HAP-1 (cell line): ENCODE data around the gene DIDO1.
"Not testable (repeated sequence)": the region's sequence is repeated elsewhere in the genome, so short reads cannot be mapped to it uniquely, and the experiment has no call there.

Experiments used
- DNase-seq, 2 experiments: peaks; one replicate each; pipeline ENCODE4 v3.0.0-alpha.2; 2016 to 2020; ENCODE audit warnings: low spot score in 2 of 2
- H3K27me3 ChIP-seq: fragments of 250-450 bp; sonication (Bioruptor Pico); 2 replicates; pipeline ENCODE4 v1.5.1; 2020; ENCODE audit warnings: low read depth, mild to moderate bottlenecking, moderate library complexity
- H3K36me3 ChIP-seq: fragments of 250-450 bp; sonication (Bioruptor Pico); replicated peaks from 2 replicates; pipeline ENCODE4 v1.5.1; 2020; ENCODE audit warnings: mild to moderate bottlenecking
- H3K4me1 ChIP-seq: fragments of 250-450 bp; sonication (Bioruptor Pico); 2 replicates; pipeline ENCODE4 v1.5.1; 2020; ENCODE audit warnings: mild to moderate bottlenecking
- H3K4me3 ChIP-seq: fragments of 250-450 bp; sonication (Bioruptor Pico); 2 replicates; pipeline ENCODE4 v1.5.1; 2020; ENCODE audit warnings: mild to moderate bottlenecking, moderate library complexity
- H3K9me3 ChIP-seq: fragments of 250-450 bp; sonication (Bioruptor Pico); 2 replicates; pipeline ENCODE4 v1.5.1; 2020; ENCODE audit warnings: mild to moderate bottlenecking, moderate library complexity
- in situ Hi-C: fragments of 300-500 bp; cut with MboI; formaldehyde crosslinking; loops from 3 replicates; pipeline ENCODE4 v1.14.3; 2020; ENCODE audit warnings: low sequenced_read_pairs, inconsistent platforms, mixed read lengths

Gene DIDO1

DNA sequence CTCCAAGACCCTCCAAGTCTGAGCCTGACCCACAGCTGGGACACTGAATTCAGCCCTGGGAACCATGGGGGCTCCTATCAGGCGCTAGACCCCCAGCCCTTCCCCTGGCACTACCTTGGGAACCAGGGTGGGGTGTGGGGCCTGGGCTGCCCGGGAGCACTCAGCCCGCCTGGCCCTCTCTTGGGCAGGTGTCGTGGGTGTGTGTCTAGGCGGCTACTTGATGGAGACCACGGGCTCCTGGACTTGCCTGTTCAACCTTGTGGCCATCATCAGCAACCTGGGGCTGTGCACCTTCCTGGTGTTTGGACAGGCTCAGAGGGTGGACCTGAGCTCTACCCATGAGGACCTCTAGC is 40.8 kb upstream of the DIDO1 start:
- no peaks in the 10 kb centered on the region for H3K4me1 ChIP-seq
- no peaks in the 10 kb centered on the region; the same call in none of the 2 replicates for H3K36me3 ChIP-seq
- no peaks in the 10 kb centered on the region for H3K9me3 ChIP-seq
- peaks cover 7% of the 10 kb centered on the region; the same call in 1 of the 2 replicates for H3K27me3 ChIP-seq
- no peak for DNase-seq
- no peak overlapping the region for H3K4me3 ChIP-seq
- in situ Hi-C loops, result no loop called here

- H3K27me3 ChIP-seq, result peaks cover 7% of the 10 kb centered on the region; the same call in 1 of the 2 replicates
- no peaks in the 10 kb centered on the region for H3K9me3 ChIP-seq
- H3K36me3 ChIP-seq, result no peaks in the 10 kb centered on the region; the same call in none of the 2 replicates
- no peak overlapping the region for H3K4me3 ChIP-seq
- DNase-seq, result no peak
- no peaks in the 10 kb centered on the region for H3K4me1 ChIP-seq
- in situ Hi-C loops, result no loop called here
These were observed 40.2 kb upstream of the DIDO1 start for GRCh38 chr20:62966212-62967148.

DNA sequence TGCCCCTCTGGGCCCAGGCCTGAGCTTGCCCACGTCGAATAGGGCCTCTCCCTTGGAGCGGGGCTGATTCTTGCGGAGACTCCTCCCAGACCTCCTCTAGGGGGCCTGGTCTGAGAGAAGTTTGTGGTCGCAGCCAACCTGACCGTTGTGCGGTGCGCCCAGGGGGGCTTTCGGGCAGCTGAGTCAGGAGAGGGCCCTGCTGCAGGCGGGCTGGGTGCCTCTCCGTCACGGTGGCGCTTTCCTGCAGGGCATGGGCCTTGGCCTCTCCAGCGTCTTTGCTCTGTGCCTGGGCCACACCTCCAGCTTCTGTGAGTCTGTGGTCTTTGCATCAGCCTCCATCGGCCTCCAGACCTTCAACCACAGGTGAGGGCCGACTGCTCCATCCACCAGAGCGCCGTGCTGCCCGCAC is 39.1 kb upstream of the DIDO1 start:
- DNase-seq, result no peak
- no peaks in the 10 kb centered on the region for H3K4me1 ChIP-seq
- in situ Hi-C loops, result no loop called here
- H3K4me3 ChIP-seq, result no peak overlapping the region
- H3K9me3 ChIP-seq, result no peaks in the 10 kb centered on the region
- H3K27me3 ChIP-seq, result peaks cover 7% of the 10 kb centered on the region; the same call in 1 of the 2 replicates
- no peaks in the 10 kb centered on the region; the same call in none of the 2 replicates for H3K36me3 ChIP-seq

- no peak for DNase-seq
- Histone ChIP-seq H3K4me1 (no peaks in the 10 kb centered on the region), H3K9me3 (no peaks in the 10 kb centered on the region), H3K27me3 (peaks cover 7% of the 10 kb centered on the region; the same call in 1 of the 2 replicates), H3K4me3 (no peak overlapping the region), H3K36me3 (no peaks in the 10 kb centered on the region; the same call in none of the 2 replicates)
- in situ Hi-C loops, result no loop called here
These were observed 38.4 kb upstream of the DIDO1 start for GRCh38 chr20:62964700-62965099.

GRCh38 chr20:62963614-62964397 is 37.5 kb upstream of the DIDO1 start:
- Histone ChIP-seq H3K4me3 (no peak overlapping the region), H3K9me3 (no peaks in the 10 kb centered on the region), H3K36me3 (no peaks in the 10 kb centered on the region; the same call in none of the 2 replicates), H3K27me3 (0 out of 2 replicates have a peak, but pooled peaks cover under 1% of the 10 kb centered on the region), H3K4me1 (no peaks in the 10 kb centered on the region)
- no peak for DNase-seq
- in situ Hi-C loops, result no loop called here

DNA sequence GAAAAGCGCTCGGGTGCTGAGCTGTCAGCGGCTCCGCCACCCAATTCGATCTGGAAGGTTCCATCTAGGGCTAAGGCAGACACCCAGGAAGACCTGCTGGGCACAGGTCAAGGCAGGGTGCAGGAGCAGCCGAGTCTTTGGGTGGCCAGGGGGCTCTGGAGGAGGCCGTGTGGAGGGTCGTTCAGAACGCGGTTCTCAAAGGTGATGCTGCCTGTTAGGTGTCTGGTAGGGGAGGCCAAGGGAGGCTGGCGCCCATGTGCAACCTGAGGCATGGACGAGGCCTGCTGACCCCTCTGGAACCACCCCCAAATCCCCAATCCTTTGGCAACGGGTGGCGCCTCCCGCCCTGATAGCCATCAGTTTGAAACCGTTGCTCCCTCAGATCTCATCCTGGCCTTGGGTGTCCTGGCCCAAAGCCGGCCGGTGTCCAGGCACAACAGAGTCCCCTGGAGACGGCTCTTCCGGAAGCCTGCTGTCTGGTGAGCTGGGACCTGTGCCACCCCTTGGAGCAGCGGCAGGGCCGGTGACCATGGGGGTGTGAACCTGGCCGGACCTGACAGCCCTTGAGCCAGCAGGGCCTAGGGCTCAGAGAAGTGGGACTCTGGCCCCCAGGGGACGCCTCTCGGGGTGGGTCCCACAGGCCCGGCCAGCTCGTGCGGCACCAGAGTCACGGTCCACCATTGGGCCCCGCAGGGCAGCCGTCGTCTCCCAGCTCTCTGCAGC is 36.7 kb upstream of the DIDO1 start:
- Histone ChIP-seq H3K36me3 (peaks cover 1% of the 10 kb centered on the region), H3K4me3 (no peak overlapping the region), H3K4me1 (no peaks in the 10 kb centered on the region), H3K27me3 (no peaks in the 10 kb centered on the region), H3K9me3 (no peaks in the 10 kb centered on the region)
- in situ Hi-C loops, result no loop called here
- no peak for DNase-seq

GRCh38 chr20:62962221-62962879 is 36.0 kb upstream of the DIDO1 start:
- H3K36me3 ChIP-seq, result peaks cover 4% of the 10 kb centered on the region

DNA sequence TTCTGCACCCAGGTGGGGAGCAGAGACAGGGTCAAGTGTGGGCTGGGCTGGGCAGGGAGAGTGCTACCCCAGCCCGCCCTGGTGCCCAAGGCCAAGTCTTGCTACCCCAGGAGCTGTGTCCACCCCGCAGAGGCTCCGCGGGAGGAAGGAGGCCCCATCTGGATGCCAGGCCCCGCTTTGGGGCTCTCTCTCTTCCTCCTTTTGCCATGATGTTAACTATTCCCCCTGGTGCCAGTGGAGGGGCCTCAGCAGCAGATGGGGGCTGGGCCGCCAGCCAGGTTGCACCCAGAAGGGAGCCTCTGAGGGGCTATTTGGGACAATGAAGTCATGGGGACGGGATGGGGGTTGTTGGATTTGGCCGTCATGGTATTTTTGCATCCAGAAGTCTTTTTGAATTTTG is 35.5 kb upstream of the DIDO1 start:
- Histone ChIP-seq H3K36me3 (peaks cover 4% of the 10 kb centered on the region), H3K9me3 (no peaks in the 10 kb centered on the region), H3K4me1 (no peaks in the 10 kb centered on the region), H3K4me3 (no peak overlapping the region), H3K27me3 (no peaks in the 10 kb centered on the region)
- in situ Hi-C loops, result no loop called here
- no peak for DNase-seq

More at GRCh38 chr20:62962221-62962879, 36.0 kb upstream of the DIDO1 start:
- H3K4me3 ChIP-seq, result no peak overlapping the region
- H3K9me3 ChIP-seq, result no peaks in the 10 kb centered on the region
- H3K4me1 ChIP-seq, result no peaks in the 10 kb centered on the region
- in situ Hi-C loops, result no loop called here
- no peak for DNase-seq
- H3K27me3 ChIP-seq, result no peaks in the 10 kb centered on the region

GRCh38 chr20:62961310-62961783 is 35.0 kb upstream of the DIDO1 start:
- Histone ChIP-seq H3K4me1 (no peaks in the 10 kb centered on the region), H3K9me3 (no peaks in the 10 kb centered on the region), H3K36me3 (peaks cover 4% of the 10 kb centered on the region), H3K27me3 (no peaks in the 10 kb centered on the region), H3K4me3 (no peak overlapping the region)
- DNase-seq, result no peak
- in situ Hi-C loops, result no loop called here

- H3K4me1 ChIP-seq, H3K36me3 ChIP-seq, in situ Hi-C loops, DNase-seq, H3K27me3 ChIP-seq, H3K4me3 ChIP-seq, H3K9me3 ChIP-seq: not testable (repeated sequence)
These were observed 34.4 kb upstream of the DIDO1 start for GRCh38 chr20:62960446-62961309.

GRCh38 chr20:62959998-62960436 is 33.7 kb upstream of the DIDO1 start:
- DNase-seq, result no peak
- Histone ChIP-seq H3K4me3 (no peak overlapping the region), H3K36me3 (peaks cover 4% of the 10 kb centered on the region), H3K4me1 (no peaks in the 10 kb centered on the region), H3K27me3 (no peaks in the 10 kb centered on the region), H3K9me3 (no peaks in the 10 kb centered on the region)
- in situ Hi-C loops, result no loop called here
